IMR-90 (cell line): ENCODE results near the gene SPP1.

Experiments
- CTCF ChIP-seq: conservative IDR thresholded peaks from 2 replicates; pipeline ENCODE4 v1.5.1; 2012; ENCODE audit warnings: mild to moderate bottlenecking, low read depth, low read length, improper control_type of control experiment
- ELK1 ChIP-seq: fragments of 150-350 bp; IDR thresholded peaks from 2 replicates; pipeline ENCODE4 v1.6.1; 2016; ENCODE audit warnings: low read depth, mild to moderate bottlenecking, low read length, moderate library complexity, borderline replicate concordance
- NFE2L2 ChIP-seq: fragments of 150-350 bp; IDR thresholded peaks from 2 replicates; pipeline ENCODE4 v1.6.1; 2016; ENCODE audit warnings: low read depth, mild to moderate bottlenecking, low read length
- POLR2A ChIP-seq: IDR thresholded peaks from 2 replicates; pipeline ENCODE4 v1.6.1; 2012; ENCODE audit warnings: mild to moderate bottlenecking, low read depth, low read length
- RCOR1 ChIP-seq: IDR thresholded peaks from 2 replicates; pipeline ENCODE4 v1.6.1; 2012; ENCODE audit warnings: mild to moderate bottlenecking, low read length, improper control_type of control experiment; ENCODE audit not compliant: insufficient replicate concordance
- RFX5 ChIP-seq: IDR thresholded peaks from 2 replicates; pipeline ENCODE4 v1.8.0; 2012; ENCODE audit warnings: low read depth, mild to moderate bottlenecking, low read length, moderate library complexity
- SMC3 ChIP-seq: fragments of 150-350 bp; IDR thresholded peaks from 2 replicates; pipeline ENCODE4 v1.6.1; 2016; ENCODE audit warnings: low read depth, mild to moderate bottlenecking, antibody characterized with exemption, low read length, moderate library complexity
- USF2 ChIP-seq: fragments of 150-350 bp; IDR thresholded peaks from 2 replicates; pipeline ENCODE4 v1.6.1; 2017; ENCODE audit warnings: mild to moderate bottlenecking, antibody characterized with exemption, low read length, low read depth

GRCh38 chr4:87944967-87945366 lies 30.5 kb upstream of the SPP1 start:
- no peak for TF ChIP-seq CTCF
- no peak for TF ChIP-seq SMC3
- TF ChIP-seq NFE2L2 = no peak
- TF ChIP-seq ELK1 = no peak
- TF ChIP-seq USF2 = no peak
- no peak for TF ChIP-seq POLR2A
- TF ChIP-seq RCOR1 = no peak
- TF ChIP-seq RFX5 = no peak
